Parathyroid adenoma (tissue), 2 donors: ENCODE measurements around the gene RGS6.

Experiments used
- H2AFZ ChIP-seq: fragments of 300-600 bp; sonication (generic); one replicate; pipeline ENCODE4 v1.7.0; 2017; ENCODE audit warnings: antibody characterized with exemption, mild to moderate bottlenecking
- H3K27ac ChIP-seq: fragments of 300-600 bp; sonication (generic); one replicate; pipeline ENCODE4 v1.7.0; 2017
- H3K27me3 ChIP-seq: fragments of 300-600 bp; sonication (generic); one replicate; pipeline ENCODE4 v1.7.0; 2017; ENCODE audit warnings: low read length; ENCODE audit not compliant: control insufficient read depth, insufficient read depth
- H3K36me3 ChIP-seq: fragments of 300-600 bp; sonication (generic); one replicate; pipeline ENCODE4 v1.7.0; 2017; ENCODE audit warnings: low read length; ENCODE audit not compliant: control insufficient read depth, insufficient read depth
- H3K4me1 ChIP-seq: fragments of 300-600 bp; sonication (generic); one replicate; pipeline ENCODE4 v1.7.0; 2017; ENCODE audit warnings: control low read depth
- H3K4me2 ChIP-seq: fragments of 300-600 bp; sonication (generic); one replicate; pipeline ENCODE4 v1.7.0; 2017; ENCODE audit warnings: low read length
- H3K4me3 ChIP-seq: fragments of 300-600 bp; sonication (generic); one replicate; pipeline ENCODE4 v1.7.0; 2017; ENCODE audit warnings: low read depth, low read length
- H3K79me2 ChIP-seq: fragments of 300-600 bp; sonication (generic); one replicate; pipeline ENCODE4 v1.7.0; 2017; ENCODE audit warnings: control low read depth
- H3K9ac ChIP-seq: fragments of 300-600 bp; sonication (generic); one replicate; pipeline ENCODE4 v1.7.0; 2017; ENCODE audit warnings: mild to moderate bottlenecking
- H3K9me3 ChIP-seq: fragments of 300-600 bp; sonication (generic); one replicate; pipeline ENCODE4 v1.7.0; 2017; ENCODE audit warnings: low read length; ENCODE audit not compliant: control insufficient read depth
- TF ChIP-seq, protein P1 (sequence below): fragments of 300-600 bp; sonication (generic); IDR thresholded peaks from one replicate; pipeline ENCODE4 v1.7.0; 2017; ENCODE audit warnings: antibody characterized with exemption, mild to moderate bottlenecking
- donor health status: primary hyperparathyroidism.

The RGS6 gene

DNA sequence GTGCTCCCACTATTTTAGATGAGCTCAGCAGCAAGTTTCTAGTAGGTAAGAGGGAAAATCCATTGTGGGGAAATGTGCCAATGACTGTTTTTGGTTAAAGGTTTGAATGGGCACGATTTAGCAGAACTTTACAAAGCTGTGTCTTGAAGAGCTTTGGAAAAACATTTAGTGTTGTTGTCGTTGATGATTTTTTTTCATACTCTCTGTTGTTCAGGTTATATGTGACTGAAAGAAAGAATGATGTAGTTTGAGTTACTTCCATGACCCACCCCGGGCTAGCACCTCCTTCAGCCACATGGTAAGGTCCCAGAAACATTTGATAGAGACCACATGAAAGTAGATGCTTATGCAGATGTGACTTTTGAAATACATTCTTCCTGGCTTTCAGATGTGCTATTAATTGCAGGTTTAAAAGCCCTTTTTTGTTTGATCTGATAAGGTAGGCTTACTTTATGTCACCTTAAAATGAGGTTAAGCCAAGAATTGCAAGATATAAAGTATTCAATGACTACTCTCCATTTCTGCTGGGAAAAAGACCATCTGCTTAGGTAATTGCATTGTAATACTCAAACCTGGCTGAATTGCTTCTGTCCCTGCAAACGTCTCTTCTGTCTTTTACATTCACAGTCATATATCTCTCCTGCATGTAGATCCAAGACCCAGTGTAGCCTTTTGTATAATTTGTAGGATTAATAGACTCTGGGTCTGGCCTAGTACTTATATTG is 250.6 kb downstream of the RGS6 start:
- Histone ChIP-seq H3K4me3 (no peak overlapping the region), H3K79me2 (no peaks in the 10 kb centered on the region), H3K27me3 (no peaks in the 10 kb centered on the region), H3K4me2 (no peak overlapping the region), H3K9me3 (no peaks in the 10 kb centered on the region), H3K4me1 (no peaks in the 10 kb centered on the region), H2AFZ (no peak overlapping the region), H3K27ac (no peak overlapping the region), H3K9ac (no peak overlapping the region), H3K36me3 (no peaks in the 10 kb centered on the region)
- TF ChIP-seq, protein P1, sequence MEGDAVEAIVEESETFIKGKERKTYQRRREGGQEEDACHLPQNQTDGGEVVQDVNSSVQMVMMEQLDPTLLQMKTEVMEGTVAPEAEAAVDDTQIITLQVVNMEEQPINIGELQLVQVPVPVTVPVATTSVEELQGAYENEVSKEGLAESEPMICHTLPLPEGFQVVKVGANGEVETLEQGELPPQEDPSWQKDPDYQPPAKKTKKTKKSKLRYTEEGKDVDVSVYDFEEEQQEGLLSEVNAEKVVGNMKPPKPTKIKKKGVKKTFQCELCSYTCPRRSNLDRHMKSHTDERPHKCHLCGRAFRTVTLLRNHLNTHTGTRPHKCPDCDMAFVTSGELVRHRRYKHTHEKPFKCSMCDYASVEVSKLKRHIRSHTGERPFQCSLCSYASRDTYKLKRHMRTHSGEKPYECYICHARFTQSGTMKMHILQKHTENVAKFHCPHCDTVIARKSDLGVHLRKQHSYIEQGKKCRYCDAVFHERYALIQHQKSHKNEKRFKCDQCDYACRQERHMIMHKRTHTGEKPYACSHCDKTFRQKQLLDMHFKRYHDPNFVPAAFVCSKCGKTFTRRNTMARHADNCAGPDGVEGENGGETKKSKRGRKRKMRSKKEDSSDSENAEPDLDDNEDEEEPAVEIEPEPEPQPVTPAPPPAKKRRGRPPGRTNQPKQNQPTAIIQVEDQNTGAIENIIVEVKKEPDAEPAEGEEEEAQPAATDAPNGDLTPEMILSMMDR, result no peak

DNA sequence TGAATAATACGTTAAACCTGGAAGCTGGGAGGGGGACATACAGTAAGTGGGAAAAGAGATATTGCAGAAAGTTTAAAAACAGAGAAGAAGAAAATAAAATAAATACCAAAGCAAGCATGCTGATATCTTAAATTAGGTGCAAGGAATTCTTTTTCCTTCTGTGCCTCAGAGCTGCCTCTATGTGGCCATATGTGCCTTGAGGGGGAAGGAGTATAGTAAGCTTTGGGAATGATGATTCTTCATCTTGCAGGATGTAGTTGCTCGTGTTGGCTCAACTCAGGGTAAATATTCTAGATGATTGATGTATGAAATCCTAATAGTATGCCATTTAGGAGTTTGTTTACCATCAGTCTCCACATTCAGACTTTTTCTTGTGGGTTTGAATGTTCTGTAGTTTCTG is 251.4 kb downstream of the RGS6 start:
- Histone ChIP-seq H3K27ac (no peak overlapping the region), H3K4me2 (no peak overlapping the region), H3K27me3 (no peaks in the 10 kb centered on the region), H3K79me2 (no peaks in the 10 kb centered on the region), H3K4me1 (no peaks in the 10 kb centered on the region), H3K36me3 (no peaks in the 10 kb centered on the region), H3K4me3 (no peak overlapping the region), H3K9me3 (no peaks in the 10 kb centered on the region), H3K9ac (no peak overlapping the region), H2AFZ (no peak overlapping the region)
- TF ChIP-seq, protein P1, result no peak

DNA sequence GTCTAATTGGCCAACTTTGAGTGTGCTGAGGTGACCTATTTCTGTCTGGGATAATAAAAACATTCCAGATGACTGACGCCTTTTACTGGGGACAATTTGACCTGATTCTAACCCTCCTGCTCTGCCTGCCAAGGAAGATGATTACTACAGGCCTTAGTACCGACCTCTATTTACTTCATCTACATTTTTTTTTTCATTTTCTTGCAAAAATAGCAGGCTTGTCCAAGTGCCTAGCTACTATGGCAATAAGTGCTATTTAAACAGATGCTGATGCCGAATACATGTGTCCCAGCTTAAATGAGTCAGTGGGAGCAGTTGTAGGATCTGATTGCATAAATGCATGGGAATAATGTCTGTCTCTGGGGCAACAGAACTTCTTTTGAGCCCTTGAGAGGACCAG is 254.3 kb downstream of the RGS6 start:
- no peaks in the 10 kb centered on the region for H3K27me3 ChIP-seq
- no peaks in the 10 kb centered on the region for H3K9me3 ChIP-seq
- H3K9ac ChIP-seq, result no peak overlapping the region
- H3K4me2 ChIP-seq, result no peak overlapping the region
- no peaks in the 10 kb centered on the region for H3K4me1 ChIP-seq
- TF ChIP-seq, protein P1, result no peak
- H3K36me3 ChIP-seq, result no peaks in the 10 kb centered on the region
- H3K79me2 ChIP-seq, result no peaks in the 10 kb centered on the region
- H2AFZ ChIP-seq, result no peak overlapping the region
- H3K4me3 ChIP-seq, result no peak overlapping the region
- H3K27ac ChIP-seq, result no peak overlapping the region

DNA sequence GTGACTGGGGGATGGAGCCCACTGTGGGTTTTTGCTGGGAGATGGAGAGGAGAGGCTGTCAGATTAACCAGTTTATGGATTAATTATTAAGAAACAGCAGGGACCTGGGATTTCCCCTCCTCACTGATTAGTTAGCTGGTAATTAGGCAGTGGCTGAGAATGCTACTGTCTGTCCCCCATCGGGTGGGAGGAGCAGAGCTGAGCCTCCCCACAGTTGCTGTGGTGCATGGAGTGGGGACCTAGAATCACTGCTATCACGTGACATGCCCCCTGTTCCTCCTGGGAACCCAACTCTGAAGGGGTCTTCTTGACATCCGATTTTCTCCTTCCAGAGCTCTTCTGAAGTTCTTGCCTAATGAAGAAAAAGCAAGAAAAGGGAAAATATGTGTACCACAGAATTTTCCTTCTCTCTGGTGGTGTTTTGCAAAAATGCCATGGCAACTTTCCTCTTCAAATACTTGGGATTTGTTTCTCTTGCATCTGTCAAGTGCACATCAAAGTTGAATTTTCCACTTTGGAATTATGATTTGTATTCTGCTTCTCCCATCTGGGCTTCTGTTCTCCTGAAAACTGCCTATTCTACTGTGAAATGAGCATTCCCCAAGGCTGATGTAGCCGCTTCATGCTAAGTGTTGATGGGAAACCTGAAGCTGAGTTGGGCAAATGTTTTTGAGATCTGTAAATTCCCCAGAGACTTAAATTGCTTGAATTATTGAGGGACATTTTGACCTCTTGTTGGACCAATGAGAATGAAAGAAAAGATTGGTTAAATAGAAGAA is 264.2 kb downstream of the RGS6 start:
- no peaks in the 10 kb centered on the region for H3K9me3 ChIP-seq
- no peak overlapping the region for H3K4me3 ChIP-seq
- TF ChIP-seq, protein P1, result no peak
- H2AFZ ChIP-seq, result no peak overlapping the region
- no peak overlapping the region for H3K27ac ChIP-seq
- H3K27me3 ChIP-seq, result no peaks in the 10 kb centered on the region
- H3K79me2 ChIP-seq, result no peaks in the 10 kb centered on the region
- H3K4me2 ChIP-seq, result no peak overlapping the region
- no peaks in the 10 kb centered on the region for H3K4me1 ChIP-seq
- H3K36me3 ChIP-seq, result no peaks in the 10 kb centered on the region
- H3K9ac ChIP-seq, result no peak overlapping the region
